Measurements from ENCODE around the gene RFPL3.

DNA sequence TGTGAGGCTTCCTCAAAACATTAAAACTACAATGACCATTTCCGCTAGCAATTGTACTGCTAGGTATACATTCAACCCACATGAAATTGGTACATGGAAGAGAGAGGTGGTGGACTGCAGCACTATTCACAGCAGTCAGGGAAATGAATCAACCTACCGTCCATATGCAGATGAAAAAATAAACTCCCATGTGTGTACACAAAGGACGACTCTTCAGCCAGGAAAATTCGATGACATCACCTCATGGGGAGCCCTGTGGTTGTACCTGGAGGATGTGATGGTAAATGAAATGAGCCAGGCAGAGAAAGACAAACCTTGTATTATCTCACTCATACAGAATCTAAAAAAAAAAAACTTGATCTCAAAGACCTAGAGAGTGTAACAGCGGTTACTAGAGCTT, 23.3 kb downstream of the RFPL3 start:
- TF ChIP-seq, protein P1, sequence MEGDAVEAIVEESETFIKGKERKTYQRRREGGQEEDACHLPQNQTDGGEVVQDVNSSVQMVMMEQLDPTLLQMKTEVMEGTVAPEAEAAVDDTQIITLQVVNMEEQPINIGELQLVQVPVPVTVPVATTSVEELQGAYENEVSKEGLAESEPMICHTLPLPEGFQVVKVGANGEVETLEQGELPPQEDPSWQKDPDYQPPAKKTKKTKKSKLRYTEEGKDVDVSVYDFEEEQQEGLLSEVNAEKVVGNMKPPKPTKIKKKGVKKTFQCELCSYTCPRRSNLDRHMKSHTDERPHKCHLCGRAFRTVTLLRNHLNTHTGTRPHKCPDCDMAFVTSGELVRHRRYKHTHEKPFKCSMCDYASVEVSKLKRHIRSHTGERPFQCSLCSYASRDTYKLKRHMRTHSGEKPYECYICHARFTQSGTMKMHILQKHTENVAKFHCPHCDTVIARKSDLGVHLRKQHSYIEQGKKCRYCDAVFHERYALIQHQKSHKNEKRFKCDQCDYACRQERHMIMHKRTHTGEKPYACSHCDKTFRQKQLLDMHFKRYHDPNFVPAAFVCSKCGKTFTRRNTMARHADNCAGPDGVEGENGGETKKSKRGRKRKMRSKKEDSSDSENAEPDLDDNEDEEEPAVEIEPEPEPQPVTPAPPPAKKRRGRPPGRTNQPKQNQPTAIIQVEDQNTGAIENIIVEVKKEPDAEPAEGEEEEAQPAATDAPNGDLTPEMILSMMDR (IDR thresholded peaks at IDR 0.05): no peak
- no peak for TF ChIP-seq POLR2A (IDR thresholded peaks at IDR 0.05)

Measured in tibial nerve (tissue), 3 donors.